Measurements from ENCODE around the gene SRSF12.

DNA sequence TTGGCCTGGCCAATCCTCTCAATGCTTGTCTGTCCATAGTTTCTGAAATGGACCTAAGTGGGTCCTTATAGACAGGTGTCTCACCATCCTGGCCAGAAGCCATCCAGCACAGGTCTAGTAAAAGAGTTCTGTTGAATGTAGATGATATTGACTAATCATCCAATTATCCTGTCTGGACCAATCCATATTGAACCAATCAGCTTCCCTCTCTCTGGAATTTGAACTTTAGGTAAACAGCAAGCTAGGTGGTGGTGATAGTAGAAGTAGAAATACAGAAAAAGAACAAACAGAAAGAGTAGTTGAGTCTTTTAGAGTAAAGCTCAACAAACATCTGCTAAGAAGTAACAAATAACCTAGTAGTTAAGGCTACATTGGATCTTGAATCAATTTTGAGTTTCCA lies 46.8 kb downstream of the SRSF12 start:
- TF ChIP-seq YY1 (IDR thresholded peaks at IDR 0.05; ENCODE audit: extremely low read depth, insufficient replicate concordance, low read depth, low read length): no peak
- no peak for TF ChIP-seq POLR2A (IDR thresholded peaks at IDR 0.05; ENCODE audit: borderline replicate concordance, extremely low read depth, insufficient read depth, insufficient read length)
- TF ChIP-seq CEBPB (IDR thresholded peaks at IDR 0.05; ENCODE audit: low read depth): no peak
